ENCODE results near the gene GPR55.

The GPR55 gene

GRCh38 chr2:230958820-230959756 is 34.0 kb upstream of the GPR55 start:
- Histone ChIP-seq H3K9me3 (ENCODE audit: control insufficient read depth in 1 of 2, low read length in 2 of 2) (no peaks in the 10 kb centered on the region), H3K27me3 (ENCODE audit: low read depth, low read length) (peaks cover 14% of the 10 kb centered on the region), H3K27ac (ENCODE audit: low read length) (no peak overlapping the region), H3K4me3 (ENCODE audit: low read depth in 1 of 2, low read length in 2 of 2) (no peak overlapping the region), H3K36me3 (ENCODE audit: control insufficient read depth in 1 of 2, insufficient read depth in 2 of 2, low read length in 2 of 2) (no peaks in the 10 kb centered on the region), H3K4me1 (ENCODE audit: control insufficient read depth in 1 of 2, insufficient read depth in 2 of 2, low read length in 2 of 2) (no peaks in the 10 kb centered on the region)

GRCh38 chr2:230957756-230958391 is 32.8 kb upstream of the GPR55 start:
- H3K27ac ChIP-seq (ENCODE audit: low read length) = no peak overlapping the region
- H3K4me1 ChIP-seq (ENCODE audit: control insufficient read depth in 1 of 2, insufficient read depth in 2 of 2, low read length in 2 of 2) = no peaks in the 10 kb centered on the region
- no peaks in the 10 kb centered on the region for H3K36me3 ChIP-seq (ENCODE audit: control insufficient read depth in 1 of 2, insufficient read depth in 2 of 2, low read length in 2 of 2)
- no peaks in the 10 kb centered on the region for H3K9me3 ChIP-seq (ENCODE audit: control insufficient read depth in 1 of 2, low read length in 2 of 2)
- H3K27me3 ChIP-seq (ENCODE audit: low read depth, low read length) = peaks cover 14% of the 10 kb centered on the region
- peak overlapping the region; percentile 41 to 49 for H3K4me3 ChIP-seq (ENCODE audit: low read depth in 1 of 2, low read length in 2 of 2)

DNA sequence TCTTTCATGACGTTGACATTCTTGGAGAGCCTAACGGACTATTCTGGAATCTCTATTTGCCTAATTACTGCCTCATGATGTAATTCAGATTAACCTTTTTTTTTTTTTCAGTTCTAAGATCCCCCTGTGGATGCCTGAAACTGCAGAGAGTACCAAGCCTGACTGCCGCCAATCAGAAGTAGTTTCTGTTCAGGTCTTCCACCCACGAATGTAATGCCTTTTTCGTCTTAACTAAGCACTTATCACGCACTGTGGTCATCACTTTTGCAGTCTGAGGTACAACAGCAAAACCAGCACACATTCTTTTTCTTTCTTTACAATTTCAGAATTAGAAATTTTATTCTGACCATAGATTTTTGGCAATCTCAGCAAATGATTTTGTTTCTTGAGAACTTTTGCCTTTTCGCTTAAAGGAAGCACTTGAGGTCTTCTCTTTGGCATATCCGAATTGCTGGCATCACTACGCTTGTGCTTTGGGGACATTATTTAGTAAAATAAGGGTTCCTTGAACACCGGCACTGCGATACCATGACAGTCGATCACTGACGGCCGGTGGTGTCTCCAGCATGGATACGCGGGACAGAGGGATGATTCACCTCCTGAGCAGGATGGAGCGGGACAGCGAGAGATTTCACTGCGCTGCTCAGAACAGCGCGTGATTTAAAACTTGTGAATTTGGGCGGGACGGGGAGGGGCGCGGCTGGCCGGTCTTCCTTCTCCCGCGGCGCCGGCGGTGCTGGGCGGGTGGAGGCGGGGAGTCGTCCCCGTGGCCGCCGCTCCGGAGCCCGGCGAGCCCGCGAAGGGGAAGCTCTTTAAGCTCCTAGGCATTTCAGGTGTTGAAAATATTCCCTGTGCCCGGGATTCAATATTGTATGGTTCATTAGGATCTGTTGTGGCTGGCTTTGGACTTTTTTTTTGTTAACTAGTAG is 32.0 kb upstream of the GPR55 start:
- Histone ChIP-seq H3K27me3 (ENCODE audit: low read depth, low read length) (peaks cover 14% of the 10 kb centered on the region), H3K4me3 (ENCODE audit: low read depth in 1 of 2, low read length in 2 of 2) (peak overlapping the region; percentile 41 to 49), H3K36me3 (ENCODE audit: control insufficient read depth in 1 of 2, insufficient read depth in 2 of 2, low read length in 2 of 2) (no peaks in the 10 kb centered on the region), H3K27ac (ENCODE audit: low read length) (no peak overlapping the region), H3K9me3 (ENCODE audit: control insufficient read depth in 1 of 2, low read length in 2 of 2) (no peaks in the 10 kb centered on the region), H3K4me1 (ENCODE audit: control insufficient read depth in 1 of 2, insufficient read depth in 2 of 2, low read length in 2 of 2) (no peaks in the 10 kb centered on the region)

DNA sequence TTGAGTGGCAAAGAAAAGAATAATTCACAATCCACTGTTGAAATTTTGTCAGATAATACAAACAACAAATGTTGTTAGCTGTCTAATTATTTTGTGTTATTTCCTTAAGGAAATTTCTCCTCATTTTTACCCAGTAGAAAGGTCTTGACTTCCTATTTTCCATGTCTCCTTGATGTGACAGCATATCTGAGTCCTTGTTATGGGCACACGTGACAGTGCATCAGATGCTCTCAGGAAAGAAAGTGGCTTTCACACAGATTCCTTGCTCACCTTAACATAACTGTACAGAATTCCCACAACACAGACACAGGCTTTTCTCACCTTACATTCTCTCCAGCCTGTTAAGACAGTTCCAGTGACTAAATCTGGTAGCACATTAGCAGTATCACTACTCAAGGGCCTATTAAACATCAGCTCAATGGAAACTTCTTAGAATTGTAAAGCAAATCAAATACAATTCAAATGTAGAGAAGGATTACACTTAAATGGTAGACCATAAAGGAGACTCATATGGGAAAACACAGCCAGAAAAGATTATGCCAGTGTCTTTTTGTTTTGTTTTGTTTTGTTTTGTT is 30.2 kb upstream of the GPR55 start:
- Histone ChIP-seq H3K27me3 (ENCODE audit: low read depth, low read length) (peaks cover 14% of the 10 kb centered on the region), H3K36me3 (ENCODE audit: control insufficient read depth in 1 of 2, insufficient read depth in 2 of 2, low read length in 2 of 2) (no peaks in the 10 kb centered on the region), H3K9me3 (ENCODE audit: control insufficient read depth in 1 of 2, low read length in 2 of 2) (no peaks in the 10 kb centered on the region), H3K4me1 (ENCODE audit: control insufficient read depth in 1 of 2, insufficient read depth in 2 of 2, low read length in 2 of 2) (no peaks in the 10 kb centered on the region), H3K27ac (ENCODE audit: low read length) (no peak overlapping the region), H3K4me3 (ENCODE audit: low read depth in 1 of 2, low read length in 2 of 2) (no peak overlapping the region)

DNA sequence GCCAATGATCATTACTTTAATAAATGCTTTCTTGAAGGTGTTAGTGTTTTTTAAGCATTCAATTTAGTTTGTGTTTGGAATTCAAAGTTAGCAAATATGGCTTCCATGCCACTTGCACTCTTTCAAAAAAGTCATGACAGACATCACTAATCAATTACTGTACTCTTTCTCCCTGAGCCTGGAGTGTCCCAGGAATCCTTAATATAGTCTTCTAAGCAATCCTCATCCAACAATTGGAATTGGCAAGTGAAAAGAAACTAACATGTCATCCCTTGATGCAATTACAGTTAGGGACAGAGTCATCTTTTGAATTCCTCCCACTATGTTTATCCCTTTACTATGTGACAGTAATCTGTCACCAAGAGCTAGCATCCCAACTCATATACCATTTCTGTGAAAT is 29.7 kb upstream of the GPR55 start:
- Histone ChIP-seq H3K27ac (ENCODE audit: low read length) (no peak overlapping the region), H3K27me3 (ENCODE audit: low read depth, low read length) (peaks cover 14% of the 10 kb centered on the region), H3K9me3 (ENCODE audit: control insufficient read depth in 1 of 2, low read length in 2 of 2) (no peaks in the 10 kb centered on the region), H3K4me1 (ENCODE audit: control insufficient read depth in 1 of 2, insufficient read depth in 2 of 2, low read length in 2 of 2) (no peaks in the 10 kb centered on the region), H3K4me3 (ENCODE audit: low read depth in 1 of 2, low read length in 2 of 2) (no peak overlapping the region), H3K36me3 (ENCODE audit: control insufficient read depth in 1 of 2, insufficient read depth in 2 of 2, low read length in 2 of 2) (no peaks in the 10 kb centered on the region)

DNA sequence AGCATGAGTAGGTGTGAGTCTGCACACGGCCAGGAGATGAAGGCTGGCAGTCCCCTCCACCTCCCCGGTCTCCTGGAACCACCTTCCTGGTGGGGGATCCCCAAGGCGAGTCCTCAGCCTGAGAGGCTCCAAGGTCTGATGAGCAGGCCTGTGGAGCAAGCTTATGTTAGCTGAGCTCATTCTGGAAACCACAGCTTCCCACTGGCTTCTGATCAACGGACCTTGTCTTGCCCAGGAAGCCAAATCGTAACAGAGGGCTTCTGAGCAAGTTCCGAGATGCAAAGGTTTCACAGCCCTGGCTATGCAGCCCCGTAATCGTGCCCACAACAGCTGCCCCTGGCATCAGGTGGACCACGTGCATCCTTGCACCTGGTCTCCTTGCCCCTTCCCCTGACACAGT is 28.8 kb upstream of the GPR55 start:
- no peak overlapping the region for H3K4me3 ChIP-seq (ENCODE audit: low read depth in 1 of 2, low read length in 2 of 2)
- H3K36me3 ChIP-seq (ENCODE audit: control insufficient read depth in 1 of 2, insufficient read depth in 2 of 2, low read length in 2 of 2) = no peaks in the 10 kb centered on the region
- H3K9me3 ChIP-seq (ENCODE audit: control insufficient read depth in 1 of 2, low read length in 2 of 2) = no peaks in the 10 kb centered on the region
- H3K27me3 ChIP-seq (ENCODE audit: low read depth, low read length) = peaks cover 14% of the 10 kb centered on the region
- H3K27ac ChIP-seq (ENCODE audit: low read length) = no peak overlapping the region
- no peaks in the 10 kb centered on the region for H3K4me1 ChIP-seq (ENCODE audit: control insufficient read depth in 1 of 2, insufficient read depth in 2 of 2, low read length in 2 of 2)

DNA sequence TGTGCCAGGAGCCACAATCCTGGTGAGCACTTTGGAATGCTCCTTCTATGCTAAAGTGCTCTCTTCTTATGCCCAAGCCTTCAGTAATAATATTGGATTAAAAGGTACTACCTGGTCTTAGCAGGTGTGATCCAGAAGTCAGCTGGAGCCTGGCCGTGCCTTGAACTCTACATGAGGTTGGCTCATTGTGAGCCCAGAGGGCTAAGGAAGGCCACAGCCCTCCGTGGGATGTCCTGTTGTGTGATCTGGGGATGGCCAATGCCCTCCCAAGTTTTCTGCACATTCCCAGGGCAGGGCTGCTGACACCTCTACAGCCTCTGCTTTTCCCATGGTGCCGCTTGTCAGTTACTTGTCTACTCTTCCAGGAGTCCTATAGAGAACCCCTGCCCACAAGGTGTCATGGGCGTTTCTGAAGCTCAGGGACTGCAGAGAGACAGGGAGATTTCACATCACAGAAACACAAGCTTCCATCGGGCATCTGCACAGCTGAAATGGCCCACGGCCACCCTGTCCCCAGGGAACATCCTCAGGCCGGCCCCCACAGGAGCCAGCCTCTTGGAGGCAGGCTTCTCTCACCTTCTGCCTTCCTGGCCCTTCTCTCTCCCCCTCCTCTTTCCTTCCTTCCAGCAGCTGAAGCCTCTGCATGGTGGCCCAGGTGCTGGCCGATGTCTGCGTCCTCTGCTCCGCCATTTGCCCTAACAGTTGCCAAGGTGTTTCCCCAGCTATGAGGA is 27.3 kb upstream of the GPR55 start:
- peaks cover 8% of the 10 kb centered on the region for H3K27me3 ChIP-seq (ENCODE audit: low read depth, low read length)
- H3K9me3 ChIP-seq (ENCODE audit: control insufficient read depth in 1 of 2, low read length in 2 of 2) = no peaks in the 10 kb centered on the region
- no peak overlapping the region for H3K4me3 ChIP-seq (ENCODE audit: low read depth in 1 of 2, low read length in 2 of 2)
- no peaks in the 10 kb centered on the region for H3K36me3 ChIP-seq (ENCODE audit: control insufficient read depth in 1 of 2, insufficient read depth in 2 of 2, low read length in 2 of 2)
- H3K4me1 ChIP-seq (ENCODE audit: control insufficient read depth in 1 of 2, insufficient read depth in 2 of 2, low read length in 2 of 2) = no peaks in the 10 kb centered on the region
- H3K27ac ChIP-seq (ENCODE audit: low read length) = no peak overlapping the region

DNA sequence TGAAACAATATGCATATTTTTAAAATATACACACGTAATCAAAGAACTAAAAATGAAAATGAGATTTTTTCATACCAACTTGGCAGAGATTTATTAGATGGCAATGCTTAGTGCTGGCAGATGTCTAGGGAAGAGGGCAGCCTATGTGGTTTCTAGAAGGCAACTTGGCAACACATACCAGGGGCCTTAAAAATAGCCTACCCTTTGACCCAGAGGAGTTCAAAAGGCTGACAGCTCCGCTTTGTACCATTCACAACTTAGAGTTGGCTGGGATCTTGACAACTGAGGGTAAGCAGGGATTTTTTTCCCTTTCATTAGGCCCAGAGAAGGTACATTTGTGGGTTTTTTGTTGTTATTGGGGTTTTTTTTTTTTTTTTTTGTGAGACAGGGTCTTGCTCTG is 26.4 kb upstream of the GPR55 start:
- Histone ChIP-seq H3K4me3 (ENCODE audit: low read depth in 1 of 2, low read length in 2 of 2) (no peak overlapping the region), H3K9me3 (ENCODE audit: control insufficient read depth in 1 of 2, low read length in 2 of 2) (no peaks in the 10 kb centered on the region), H3K36me3 (ENCODE audit: control insufficient read depth in 1 of 2, insufficient read depth in 2 of 2, low read length in 2 of 2) (no peaks in the 10 kb centered on the region), H3K4me1 (ENCODE audit: control insufficient read depth in 1 of 2, insufficient read depth in 2 of 2, low read length in 2 of 2) (no peaks in the 10 kb centered on the region), H3K27me3 (ENCODE audit: low read depth, low read length) (no peaks in the 10 kb centered on the region), H3K27ac (ENCODE audit: low read length) (no peak overlapping the region)

- Histone ChIP-seq H3K27me3 (ENCODE audit: low read depth, low read length) (no peaks in the 10 kb centered on the region), H3K4me3 (ENCODE audit: low read depth in 1 of 2, low read length in 2 of 2) (no peak overlapping the region), H3K4me1 (ENCODE audit: control insufficient read depth in 1 of 2, insufficient read depth in 2 of 2, low read length in 2 of 2) (no peaks in the 10 kb centered on the region), H3K36me3 (ENCODE audit: control insufficient read depth in 1 of 2, insufficient read depth in 2 of 2, low read length in 2 of 2) (no peaks in the 10 kb centered on the region), H3K27ac (ENCODE audit: low read length) (no peak overlapping the region), H3K9me3 (ENCODE audit: control insufficient read depth in 1 of 2, low read length in 2 of 2) (no peaks in the 10 kb centered on the region)
These were observed 25.9 kb upstream of the GPR55 start for GRCh38 chr2:230950874-230951339.

GRCh38 chr2:230949966-230950873 is 25.2 kb upstream of the GPR55 start:
- H3K4me1 ChIP-seq (ENCODE audit: control insufficient read depth in 1 of 2, insufficient read depth in 2 of 2, low read length in 2 of 2) = no peaks in the 10 kb centered on the region
- no peaks in the 10 kb centered on the region for H3K9me3 ChIP-seq (ENCODE audit: control insufficient read depth in 1 of 2, low read length in 2 of 2)
- H3K36me3 ChIP-seq (ENCODE audit: control insufficient read depth in 1 of 2, insufficient read depth in 2 of 2, low read length in 2 of 2) = no peaks in the 10 kb centered on the region
- H3K27me3 ChIP-seq (ENCODE audit: low read depth, low read length) = no peaks in the 10 kb centered on the region
- H3K4me3 ChIP-seq (ENCODE audit: low read depth in 1 of 2, low read length in 2 of 2) = no peak overlapping the region
- H3K27ac ChIP-seq (ENCODE audit: low read length) = no peak overlapping the region
